HEK293 (cell line): Measurements from ENCODE around the gene CA9.

ENCODE experiments used
- KLF10 ChIP-seq: fragments of 450-650 bp; IDR thresholded peaks from 2 replicates; pipeline ENCODE4 v1.5.1; 2018; ENCODE audit warnings: missing biosample characterization, mild to moderate bottlenecking, missing genetic modification characterization
- OVOL3 ChIP-seq: fragments of 450-650 bp; formaldehyde crosslinking; IDR thresholded peaks from 2 replicates; pipeline ENCODE4 v1.5.1; 2016; ENCODE audit warnings: missing biosample characterization, missing genetic modification characterization
- ZBTB7A ChIP-seq: fragments of 450-650 bp; formaldehyde crosslinking; IDR thresholded peaks from 2 replicates; pipeline ENCODE4 v1.5.1; 2016; ENCODE audit warnings: low read depth, missing biosample characterization, missing genetic modification characterization
- ZBTB8A ChIP-seq: fragments of 450-650 bp; formaldehyde crosslinking; IDR thresholded peaks from 2 replicates; pipeline ENCODE4 v1.5.1; 2016; ENCODE audit warnings: missing biosample characterization, missing genetic modification characterization
- ZFP37 ChIP-seq: fragments of 450-650 bp; formaldehyde crosslinking; IDR thresholded peaks from 2 replicates; pipeline ENCODE4 v1.5.1; 2016; ENCODE audit warnings: missing biosample characterization, missing genetic modification characterization
- ZNF10 ChIP-seq: fragments of 450-650 bp; formaldehyde crosslinking; IDR thresholded peaks from 2 replicates; pipeline ENCODE4 v1.5.1; 2017; ENCODE audit warnings: missing biosample characterization, missing genetic modification characterization
- ZNF16 ChIP-seq: fragments of 450-650 bp; formaldehyde crosslinking; IDR thresholded peaks from 2 replicates; pipeline ENCODE4 v1.5.1; 2016; ENCODE audit warnings: low read depth, missing biosample characterization, missing genetic modification characterization
- ZNF202 ChIP-seq: fragments of 450-650 bp; formaldehyde crosslinking; IDR thresholded peaks from 2 replicates; pipeline ENCODE4 v1.5.1; 2016; ENCODE audit warnings: missing biosample characterization, missing genetic modification characterization, borderline replicate concordance
- ZNF223 ChIP-seq: fragments of 450-650 bp; formaldehyde crosslinking; IDR thresholded peaks from 2 replicates; pipeline ENCODE4 v1.5.1; 2016; ENCODE audit warnings: missing biosample characterization, missing genetic modification characterization
- ZNF48 ChIP-seq: fragments of 450-650 bp; formaldehyde crosslinking; IDR thresholded peaks from 2 replicates; pipeline ENCODE4 v1.5.1; 2016; ENCODE audit warnings: missing biosample characterization, missing genetic modification characterization
- TF ChIP-seq, protein P1 (sequence below): fragments of 450-650 bp; formaldehyde crosslinking; IDR thresholded peaks from 2 replicates; pipeline ENCODE4 v1.5.1; 2016; ENCODE audit warnings: missing biosample characterization, missing genetic modification characterization
- TF ChIP-seq, protein P2 (sequence below): fragments of 450-650 bp; formaldehyde crosslinking; IDR thresholded peaks from 2 replicates; pipeline ENCODE4 v1.5.1; 2016; ENCODE audit warnings: missing biosample characterization, missing genetic modification characterization
- TF ChIP-seq, protein P3 (sequence below): fragments of 450-650 bp; formaldehyde crosslinking; IDR thresholded peaks from 2 replicates; pipeline ENCODE4 v1.5.1; 2016; ENCODE audit warnings: missing biosample characterization, missing genetic modification characterization
- TF ChIP-seq, protein P4 (sequence below): fragments of 450-650 bp; formaldehyde crosslinking; IDR thresholded peaks from 2 replicates; pipeline ENCODE4 v1.5.1; 2016; ENCODE audit warnings: missing biosample characterization, missing genetic modification characterization

DNA sequence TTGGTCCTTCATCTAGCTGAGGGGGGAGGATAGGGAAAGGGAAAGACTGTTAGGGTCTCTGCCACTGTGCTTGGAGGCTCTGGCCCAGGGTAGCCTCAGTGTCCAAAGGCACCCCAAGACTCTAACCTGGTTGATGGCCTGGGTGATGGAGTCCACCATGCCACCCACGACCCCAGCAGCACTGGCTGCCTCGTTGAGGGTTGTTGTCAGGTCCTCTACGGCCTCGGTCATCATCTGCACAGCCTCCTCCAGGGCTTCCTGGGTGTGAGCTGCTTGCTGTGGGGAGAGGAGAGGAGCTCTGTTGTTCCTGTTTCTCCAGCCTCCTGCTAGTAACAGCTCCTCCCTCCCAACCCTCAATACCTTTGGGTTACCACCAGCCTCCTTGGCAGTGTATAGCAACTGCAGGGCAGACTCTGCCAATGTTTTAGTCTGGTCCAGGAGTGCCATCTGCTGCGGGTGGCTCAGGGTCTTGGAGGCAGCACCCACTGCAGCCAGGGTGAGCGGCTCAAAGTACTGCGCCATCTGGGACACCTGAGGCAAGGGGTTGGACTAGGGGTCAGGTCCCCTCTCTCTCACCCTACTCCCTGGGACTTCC, 32.2 kb downstream of the CA9 start:
- TF ChIP-seq ZNF16 (tag by site-specific recombination), result no peak
- TF ChIP-seq ZNF48 (tag by site-specific recombination), result no peak
- TF ChIP-seq ZBTB8A (tag by site-specific recombination), result no peak
- no peak for TF ChIP-seq ZNF10
- no peak for TF ChIP-seq ZBTB7A (tag by site-specific recombination)
- no peak for TF ChIP-seq ZFP37
- TF ChIP-seq, protein P1, sequence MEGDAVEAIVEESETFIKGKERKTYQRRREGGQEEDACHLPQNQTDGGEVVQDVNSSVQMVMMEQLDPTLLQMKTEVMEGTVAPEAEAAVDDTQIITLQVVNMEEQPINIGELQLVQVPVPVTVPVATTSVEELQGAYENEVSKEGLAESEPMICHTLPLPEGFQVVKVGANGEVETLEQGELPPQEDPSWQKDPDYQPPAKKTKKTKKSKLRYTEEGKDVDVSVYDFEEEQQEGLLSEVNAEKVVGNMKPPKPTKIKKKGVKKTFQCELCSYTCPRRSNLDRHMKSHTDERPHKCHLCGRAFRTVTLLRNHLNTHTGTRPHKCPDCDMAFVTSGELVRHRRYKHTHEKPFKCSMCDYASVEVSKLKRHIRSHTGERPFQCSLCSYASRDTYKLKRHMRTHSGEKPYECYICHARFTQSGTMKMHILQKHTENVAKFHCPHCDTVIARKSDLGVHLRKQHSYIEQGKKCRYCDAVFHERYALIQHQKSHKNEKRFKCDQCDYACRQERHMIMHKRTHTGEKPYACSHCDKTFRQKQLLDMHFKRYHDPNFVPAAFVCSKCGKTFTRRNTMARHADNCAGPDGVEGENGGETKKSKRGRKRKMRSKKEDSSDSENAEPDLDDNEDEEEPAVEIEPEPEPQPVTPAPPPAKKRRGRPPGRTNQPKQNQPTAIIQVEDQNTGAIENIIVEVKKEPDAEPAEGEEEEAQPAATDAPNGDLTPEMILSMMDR (tag by site-specific recombination), result no peak
- TF ChIP-seq, protein P2, sequence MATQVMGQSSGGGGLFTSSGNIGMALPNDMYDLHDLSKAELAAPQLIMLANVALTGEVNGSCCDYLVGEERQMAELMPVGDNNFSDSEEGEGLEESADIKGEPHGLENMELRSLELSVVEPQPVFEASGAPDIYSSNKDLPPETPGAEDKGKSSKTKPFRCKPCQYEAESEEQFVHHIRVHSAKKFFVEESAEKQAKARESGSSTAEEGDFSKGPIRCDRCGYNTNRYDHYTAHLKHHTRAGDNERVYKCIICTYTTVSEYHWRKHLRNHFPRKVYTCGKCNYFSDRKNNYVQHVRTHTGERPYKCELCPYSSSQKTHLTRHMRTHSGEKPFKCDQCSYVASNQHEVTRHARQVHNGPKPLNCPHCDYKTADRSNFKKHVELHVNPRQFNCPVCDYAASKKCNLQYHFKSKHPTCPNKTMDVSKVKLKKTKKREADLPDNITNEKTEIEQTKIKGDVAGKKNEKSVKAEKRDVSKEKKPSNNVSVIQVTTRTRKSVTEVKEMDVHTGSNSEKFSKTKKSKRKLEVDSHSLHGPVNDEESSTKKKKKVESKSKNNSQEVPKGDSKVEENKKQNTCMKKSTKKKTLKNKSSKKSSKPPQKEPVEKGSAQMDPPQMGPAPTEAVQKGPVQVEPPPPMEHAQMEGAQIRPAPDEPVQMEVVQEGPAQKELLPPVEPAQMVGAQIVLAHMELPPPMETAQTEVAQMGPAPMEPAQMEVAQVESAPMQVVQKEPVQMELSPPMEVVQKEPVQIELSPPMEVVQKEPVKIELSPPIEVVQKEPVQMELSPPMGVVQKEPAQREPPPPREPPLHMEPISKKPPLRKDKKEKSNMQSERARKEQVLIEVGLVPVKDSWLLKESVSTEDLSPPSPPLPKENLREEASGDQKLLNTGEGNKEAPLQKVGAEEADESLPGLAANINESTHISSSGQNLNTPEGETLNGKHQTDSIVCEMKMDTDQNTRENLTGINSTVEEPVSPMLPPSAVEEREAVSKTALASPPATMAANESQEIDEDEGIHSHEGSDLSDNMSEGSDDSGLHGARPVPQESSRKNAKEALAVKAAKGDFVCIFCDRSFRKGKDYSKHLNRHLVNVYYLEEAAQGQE, result no peak
- TF ChIP-seq ZNF223 (tag by site-specific recombination), result no peak
- TF ChIP-seq, protein P3, sequence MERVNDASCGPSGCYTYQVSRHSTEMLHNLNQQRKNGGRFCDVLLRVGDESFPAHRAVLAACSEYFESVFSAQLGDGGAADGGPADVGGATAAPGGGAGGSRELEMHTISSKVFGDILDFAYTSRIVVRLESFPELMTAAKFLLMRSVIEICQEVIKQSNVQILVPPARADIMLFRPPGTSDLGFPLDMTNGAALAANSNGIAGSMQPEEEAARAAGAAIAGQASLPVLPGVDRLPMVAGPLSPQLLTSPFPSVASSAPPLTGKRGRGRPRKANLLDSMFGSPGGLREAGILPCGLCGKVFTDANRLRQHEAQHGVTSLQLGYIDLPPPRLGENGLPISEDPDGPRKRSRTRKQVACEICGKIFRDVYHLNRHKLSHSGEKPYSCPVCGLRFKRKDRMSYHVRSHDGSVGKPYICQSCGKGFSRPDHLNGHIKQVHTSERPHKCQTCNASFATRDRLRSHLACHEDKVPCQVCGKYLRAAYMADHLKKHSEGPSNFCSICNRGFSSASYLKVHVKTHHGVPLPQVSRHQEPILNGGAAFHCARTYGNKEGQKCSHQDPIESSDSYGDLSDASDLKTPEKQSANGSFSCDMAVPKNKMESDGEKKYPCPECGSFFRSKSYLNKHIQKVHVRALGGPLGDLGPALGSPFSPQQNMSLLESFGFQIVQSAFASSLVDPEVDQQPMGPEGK (tag by site-specific recombination), result no peak
- TF ChIP-seq ZNF202 (tag by site-specific recombination), result no peak
- TF ChIP-seq, protein P4, sequence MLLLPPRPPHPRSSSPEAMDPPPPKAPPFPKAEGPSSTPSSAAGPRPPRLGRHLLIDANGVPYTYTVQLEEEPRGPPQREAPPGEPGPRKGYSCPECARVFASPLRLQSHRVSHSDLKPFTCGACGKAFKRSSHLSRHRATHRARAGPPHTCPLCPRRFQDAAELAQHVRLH, result no peak
- TF ChIP-seq KLF10 (tag by site-specific recombination), result no peak
- TF ChIP-seq OVOL3 (tag by site-specific recombination), result no peak
